HG02973 (cell line): ENCODE results near the gene MTRR.
A peak's percentile ranks its signal among the peaks of the same experiment; 100 is the strongest.

Source experiments
- ATAC-seq: cut with Tn5 transposase; IDR thresholded peaks from one replicate; pipeline ENCODE4 v1.9.1; 2021; ENCODE audit warnings: moderate library complexity; ENCODE audit not compliant: unreplicated experiment

Gene MTRR

GRCh38 chr5:7868773-7869473, at the start of gene MTRR, which contains the start of gene FASTKD3:
Gene MTRR (plus strand): TSS chr5:7869148. CDS start chr5:7870795, 1,647 bp downstream.
Gene FASTKD3 (minus strand): TSS chr5:7869031. CDS start chr5:7868083, 948 bp downstream.
- ATAC-seq: peak; percentile 96

- no peak for ATAC-seq
Observed at GRCh38 chr5:7822449-7822848, 46.5 kb upstream of the MTRR start.

GRCh38 chr5:7823594-7823993, 45.4 kb upstream of the MTRR start:
- ATAC-seq: no peak

GRCh38 chr5:7824995-7825394, 44.0 kb upstream of the MTRR start:
- ATAC-seq: no peak

GRCh38 chr5:7825630-7826029, 43.3 kb upstream of the MTRR start:
- ATAC-seq: no peak

- ATAC-seq: no peak
Observed at GRCh38 chr5:7827610-7828009, 41.3 kb upstream of the MTRR start.

GRCh38 chr5:7828269-7828668, 40.7 kb upstream of the MTRR start:
- ATAC-seq: no peak

- no peak for ATAC-seq
Observed at GRCh38 chr5:7834982-7835381, 34.0 kb upstream of the MTRR start.

GRCh38 chr5:7837403-7837802, 31.5 kb upstream of the MTRR start:
- no peak for ATAC-seq

GRCh38 chr5:7842531-7842930, 26.4 kb upstream of the MTRR start:
- ATAC-seq: no peak

GRCh38 chr5:7844901-7845300, 24.0 kb upstream of the MTRR start:
- ATAC-seq: no peak

- ATAC-seq: no peak
Observed at GRCh38 chr5:7845557-7845956, 23.4 kb upstream of the MTRR start.

- no peak for ATAC-seq
Observed at GRCh38 chr5:7846327-7846726, 22.6 kb upstream of the MTRR start.

GRCh38 chr5:7848296-7848695, 20.7 kb upstream of the MTRR start:
- ATAC-seq: no peak

GRCh38 chr5:7849681-7850394, 19.1 kb upstream of the MTRR start:
- no peak for ATAC-seq

- ATAC-seq: no peak
Observed at GRCh38 chr5:7850395-7851239, 18.3 kb upstream of the MTRR start, which contains the start of gene CFAP90. Gene CFAP90 (minus strand): TSS chr5:7851133. CDS start chr5:7851021, 112 bp downstream.

GRCh38 chr5:7851240-7851592, 17.7 kb upstream of the MTRR start:
- no peak for ATAC-seq

- no peak for ATAC-seq
Observed at GRCh38 chr5:7851617-7852289, 17.2 kb upstream of the MTRR start.

GRCh38 chr5:7852542-7852941, 16.4 kb upstream of the MTRR start:
- ATAC-seq: no peak

GRCh38 chr5:7852988-7853387, 16.0 kb upstream of the MTRR start:
- ATAC-seq: no peak

- no peak for ATAC-seq
Observed at GRCh38 chr5:7855611-7856010, 13.3 kb upstream of the MTRR start.
